Hepatocyte (in vitro differentiated cells): ENCODE data around the gene RTN4R. TPM values are rescaled to one million over a fixed set of nuclear protein-coding genes. Genes with fewer than 3 reads are reported as not detected.
"Not testable (repeated sequence)": the region's sequence is repeated elsewhere in the genome, so short reads cannot be mapped to it uniquely, and the experiment has no call there.

Source experiments
- DNase-seq: peaks from one replicate; pipeline ENCODE4 v3.0.0-alpha.2; 2016; ENCODE audit warnings: low spot score
- H2AFZ ChIP-seq: fragments of 200-600 bp; sonication (generic); 2 replicates; pipeline ENCODE4 v1.6.0; 2016; ENCODE audit warnings: antibody characterized with exemption, mild to moderate bottlenecking
- H3K27ac ChIP-seq: fragments of 200-600 bp; sonication (generic); 2 replicates; pipeline ENCODE4 v1.5.1; 2016; ENCODE audit warnings: mild to moderate bottlenecking
- H3K27me3 ChIP-seq: fragments of 200-600 bp; sonication (generic); 2 replicates; pipeline ENCODE4 v1.6.1; 2016
- H3K36me3 ChIP-seq: fragments of 200-600 bp; sonication (generic); replicated peaks from 2 replicates; pipeline ENCODE4 v1.5.1; 2016; ENCODE audit warnings: low read depth; ENCODE audit not compliant: insufficient read depth
- H3K4me1 ChIP-seq: fragments of 200-600 bp; sonication (generic); 2 replicates; pipeline ENCODE4 v1.5.1; 2016; ENCODE audit warnings: mild to moderate bottlenecking, moderate library complexity; ENCODE audit not compliant: insufficient read depth
- H3K4me2 ChIP-seq: fragments of 200-600 bp; sonication (generic); 2 replicates; pipeline ENCODE4 v1.6.0; 2016
- H3K4me3 ChIP-seq: fragments of 200-600 bp; sonication (generic); 2 replicates; pipeline ENCODE4 v1.5.1; 2016; ENCODE audit warnings: mild to moderate bottlenecking
- H3K79me2 ChIP-seq: fragments of 200-600 bp; sonication (generic); 2 replicates; pipeline ENCODE4 v1.6.0; 2017; ENCODE audit warnings: mild to moderate bottlenecking
- H3K9me2 ChIP-seq: fragments of 200-600 bp; sonication (generic); replicated peaks from 2 replicates; pipeline ENCODE4 v1.6.0; 2017; ENCODE audit warnings: mild to moderate bottlenecking; ENCODE audit not compliant: insufficient read depth
- H3K9me3 ChIP-seq: fragments of 200-600 bp; sonication (generic); 2 replicates; pipeline ENCODE4 v1.5.1; 2016; ENCODE audit warnings: low read depth, mild to moderate bottlenecking
- H4K20me1 ChIP-seq: fragments of 200-600 bp; sonication (generic); 2 replicates; pipeline ENCODE4 v1.6.0; 2016; ENCODE audit warnings: mild to moderate bottlenecking; ENCODE audit not compliant: insufficient read depth, poor library complexity, severe bottlenecking
- EZH2 ChIP-seq: fragments of 200-600 bp; sonication (generic); IDR thresholded peaks from 2 replicates; pipeline ENCODE4 v1.6.1; 2016; ENCODE audit warnings: antibody characterized with exemption, mild to moderate bottlenecking, borderline replicate concordance
- EZH2phosphoT487 ChIP-seq: fragments of 200-600 bp; sonication (generic); IDR thresholded peaks from one replicate; pipeline ENCODE4 v1.6.1; 2018; ENCODE audit warnings: antibody characterized with exemption, mild to moderate bottlenecking, low read depth, moderate library complexity; ENCODE audit not compliant: unreplicated experiment, severe bottlenecking
- WGBS: methylation state at CpG from one replicate; pipeline ENCODE4 v1.1.6; 2016; ENCODE audit warnings: low lambda C conversion rate; ENCODE audit errors: missing lambda C conversion rate; 5-methylcytosine and 5-hydroxymethylcytosine counted together
- polyA plus RNA-seq: library from polyadenylated mRNA; unstranded; fragments of >200 nt; fragmentation: Nextera tagmentation; extraction: Ambion mirVana; gene quantifications from 2 replicates; pipeline ENCODE4 v1.2.1, GENCODE V29; 2016
- total RNA-seq: library from RNA; depleted of rRNA; stranded (reverse); fragments of >200 nt; gene quantifications from 2 replicates; pipeline ENCODE4 v1.2.3, GENCODE V29; 2014
- TF ChIP-seq, protein P1 (sequence below): fragments of 200-600 bp; sonication (generic); IDR thresholded peaks from 2 replicates; pipeline ENCODE4 v1.5.1; 2016; ENCODE audit warnings: antibody characterized with exemption, mild to moderate bottlenecking; ENCODE audit not compliant: poor library complexity

Gene RTN4R
- total and polyA plus RNA-seq, 2 experiments from 2014 or later, result 7.9 to 16.9 TPM

DNA sequence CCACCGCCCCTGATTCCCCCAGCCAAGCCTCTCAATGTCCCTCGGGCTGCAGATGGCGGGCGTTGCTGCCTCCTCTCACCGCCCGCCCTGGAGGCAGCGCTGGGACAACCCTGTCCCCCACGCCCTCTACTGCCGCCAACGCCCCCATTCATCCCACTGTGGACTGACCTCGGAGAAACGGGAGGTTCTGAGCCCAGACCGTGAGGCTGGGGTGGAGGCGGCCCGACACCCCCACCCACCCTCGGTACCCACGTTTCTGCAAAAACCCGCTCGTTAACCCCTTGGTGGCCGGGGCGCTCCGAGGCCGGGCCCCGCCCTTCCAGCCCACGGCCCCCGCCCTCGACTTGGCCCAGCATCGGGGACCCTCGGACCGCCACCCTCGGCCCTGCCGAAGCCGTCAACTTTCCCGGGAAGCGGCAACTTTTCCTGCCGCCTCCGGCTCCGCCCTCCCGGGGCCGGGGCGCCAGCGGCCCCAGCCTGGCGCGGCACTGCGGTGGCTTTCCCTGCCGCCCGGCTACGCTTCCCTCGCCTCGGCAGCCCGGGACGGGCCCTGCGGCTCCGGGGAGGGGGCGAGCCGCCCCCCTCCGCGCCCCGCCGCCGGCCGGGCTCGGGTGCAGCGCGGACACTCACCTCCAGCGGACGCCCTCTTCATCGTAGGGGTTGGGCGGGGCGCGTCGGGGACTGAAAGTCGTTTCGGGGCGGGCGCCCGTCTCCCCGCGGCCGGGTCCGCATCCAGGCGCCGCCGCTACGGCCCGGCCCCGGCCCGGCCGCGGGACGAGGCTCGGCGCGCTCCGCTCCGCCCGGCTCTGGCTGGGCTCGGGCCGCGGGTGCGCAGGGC is 458 bp downstream of the RTN4R start:
- peaks cover 2% of the 10 kb centered on the region for H3K4me1 ChIP-seq
- peak overlapping the region; percentile 46 for H3K27ac ChIP-seq
- 2% methylated on average over 22 of the region's 101 CpGs for WGBS
- no peaks in the 10 kb centered on the region for H3K9me3 ChIP-seq
- no peak overlapping the region for H2AFZ ChIP-seq
- peak overlapping the region; percentile 82 for H3K4me2 ChIP-seq
- no peaks in the 10 kb centered on the region for H3K27me3 ChIP-seq
- H3K79me2 ChIP-seq, result no peaks in the 10 kb centered on the region
- no peak for DNase-seq
- peak overlapping the region; percentile 42 for H3K4me3 ChIP-seq
- H3K9me2 ChIP-seq, result no peaks in the 10 kb centered on the region
- no peaks in the 10 kb centered on the region for H4K20me1 ChIP-seq
- no peaks in the 10 kb centered on the region for H3K36me3 ChIP-seq
- TF ChIP-seq, protein P1, sequence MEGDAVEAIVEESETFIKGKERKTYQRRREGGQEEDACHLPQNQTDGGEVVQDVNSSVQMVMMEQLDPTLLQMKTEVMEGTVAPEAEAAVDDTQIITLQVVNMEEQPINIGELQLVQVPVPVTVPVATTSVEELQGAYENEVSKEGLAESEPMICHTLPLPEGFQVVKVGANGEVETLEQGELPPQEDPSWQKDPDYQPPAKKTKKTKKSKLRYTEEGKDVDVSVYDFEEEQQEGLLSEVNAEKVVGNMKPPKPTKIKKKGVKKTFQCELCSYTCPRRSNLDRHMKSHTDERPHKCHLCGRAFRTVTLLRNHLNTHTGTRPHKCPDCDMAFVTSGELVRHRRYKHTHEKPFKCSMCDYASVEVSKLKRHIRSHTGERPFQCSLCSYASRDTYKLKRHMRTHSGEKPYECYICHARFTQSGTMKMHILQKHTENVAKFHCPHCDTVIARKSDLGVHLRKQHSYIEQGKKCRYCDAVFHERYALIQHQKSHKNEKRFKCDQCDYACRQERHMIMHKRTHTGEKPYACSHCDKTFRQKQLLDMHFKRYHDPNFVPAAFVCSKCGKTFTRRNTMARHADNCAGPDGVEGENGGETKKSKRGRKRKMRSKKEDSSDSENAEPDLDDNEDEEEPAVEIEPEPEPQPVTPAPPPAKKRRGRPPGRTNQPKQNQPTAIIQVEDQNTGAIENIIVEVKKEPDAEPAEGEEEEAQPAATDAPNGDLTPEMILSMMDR, result no peak
- TF ChIP-seq EZH2 (no peak), EZH2phosphoT487 (no peak)

DNA sequence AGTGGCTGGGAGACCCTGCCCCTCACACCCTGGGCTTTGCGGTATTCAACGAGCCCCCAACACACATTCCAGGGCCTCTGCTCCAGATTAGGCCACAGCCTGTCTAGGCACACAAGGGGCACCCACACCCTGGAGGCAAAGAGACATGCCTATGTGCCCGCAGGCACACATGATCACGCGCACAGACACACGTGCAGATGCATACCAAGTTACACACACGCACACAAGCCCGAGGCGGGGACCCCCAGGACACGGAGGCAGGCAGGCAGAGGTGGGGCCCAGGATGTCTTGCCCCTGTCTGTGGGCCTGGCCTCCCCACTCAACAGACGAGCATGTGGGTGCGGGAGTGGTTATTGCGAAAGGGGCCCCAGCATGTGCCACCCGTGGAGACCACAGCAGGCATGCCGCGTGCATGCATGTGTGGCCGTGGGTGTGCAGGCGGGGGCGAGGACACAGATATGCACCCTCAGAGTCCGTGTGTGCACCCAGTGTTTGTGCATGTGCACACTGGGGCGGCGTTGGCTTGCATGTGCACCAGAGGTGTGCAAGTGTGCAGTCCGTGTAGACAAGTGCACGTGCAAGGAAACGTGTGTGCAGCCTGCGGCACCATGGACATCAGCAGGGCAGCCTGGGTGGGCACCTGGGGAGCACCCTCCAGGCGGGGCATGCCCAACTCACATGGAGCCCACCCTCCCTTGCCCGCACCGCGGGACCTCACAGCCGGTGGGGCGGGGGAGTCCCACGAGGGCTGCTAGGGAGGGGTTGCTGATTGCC is 1.3 kb downstream of the RTN4R start:
- not testable (repeated sequence) for DNase-seq, H2AFZ ChIP-seq, H4K20me1 ChIP-seq, H3K9me2 ChIP-seq, H3K27me3 ChIP-seq, H3K36me3 ChIP-seq, H3K9me3 ChIP-seq, H3K27ac ChIP-seq, H3K79me2 ChIP-seq, H3K4me1 ChIP-seq
- H3K4me3 ChIP-seq, result peak overlapping the region; percentile 42
- 83% methylated on average over 27 of the region's 33 CpGs for WGBS
- H3K4me2 ChIP-seq, result peak overlapping the region; percentile 82

DNA sequence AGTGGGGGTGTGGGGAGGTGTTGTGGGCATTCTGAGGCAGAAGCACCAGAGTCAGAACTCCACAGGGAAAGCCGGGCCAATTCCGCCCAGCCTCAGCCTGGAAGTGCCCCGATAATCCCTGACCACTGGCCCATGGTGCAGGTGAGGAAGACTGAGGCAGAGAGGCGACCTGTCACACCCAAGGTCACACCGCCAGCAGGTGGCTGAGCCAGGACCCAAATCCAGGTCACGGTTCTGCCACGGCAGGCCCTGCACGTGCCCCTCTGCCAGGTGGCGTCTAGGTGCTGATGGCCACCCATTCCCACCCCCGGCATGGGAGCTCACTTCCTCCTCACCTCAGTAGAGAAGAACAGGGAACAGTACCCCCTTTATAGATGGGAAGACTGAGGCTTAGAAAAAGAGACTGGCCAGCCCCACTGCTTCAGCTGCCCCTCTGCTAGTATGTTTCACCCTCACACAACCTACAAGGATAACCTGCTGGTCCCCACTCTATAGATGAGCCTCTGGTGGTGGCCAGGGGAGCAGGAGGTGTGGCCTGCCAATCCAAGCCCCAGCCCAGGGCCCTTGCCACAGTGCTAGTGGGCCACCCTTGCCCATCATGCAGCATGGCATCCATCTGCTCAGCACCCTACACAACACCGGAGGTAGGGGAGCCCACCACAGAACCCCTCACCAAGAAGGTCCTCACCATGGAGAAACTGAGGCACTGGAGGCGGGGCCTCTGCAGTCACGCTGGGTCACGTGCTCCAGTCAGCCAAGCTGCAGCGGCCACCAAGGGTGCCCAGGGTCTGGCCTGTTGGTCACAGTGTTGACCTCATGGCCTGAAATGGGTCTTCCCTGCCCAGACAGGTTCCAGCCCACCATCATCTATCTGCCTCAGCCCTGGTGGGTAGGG is 2.1 kb downstream of the RTN4R start:
- H3K9me2 ChIP-seq, H3K36me3 ChIP-seq, H4K20me1 ChIP-seq, H3K27ac ChIP-seq, H3K79me2 ChIP-seq, H3K4me1 ChIP-seq, DNase-seq, H3K9me3 ChIP-seq, H2AFZ ChIP-seq, H3K27me3 ChIP-seq, H3K4me3 ChIP-seq, H3K4me2 ChIP-seq: not testable (repeated sequence)
- WGBS, result 98% methylated on average over 10 of the region's 15 CpGs

DNA sequence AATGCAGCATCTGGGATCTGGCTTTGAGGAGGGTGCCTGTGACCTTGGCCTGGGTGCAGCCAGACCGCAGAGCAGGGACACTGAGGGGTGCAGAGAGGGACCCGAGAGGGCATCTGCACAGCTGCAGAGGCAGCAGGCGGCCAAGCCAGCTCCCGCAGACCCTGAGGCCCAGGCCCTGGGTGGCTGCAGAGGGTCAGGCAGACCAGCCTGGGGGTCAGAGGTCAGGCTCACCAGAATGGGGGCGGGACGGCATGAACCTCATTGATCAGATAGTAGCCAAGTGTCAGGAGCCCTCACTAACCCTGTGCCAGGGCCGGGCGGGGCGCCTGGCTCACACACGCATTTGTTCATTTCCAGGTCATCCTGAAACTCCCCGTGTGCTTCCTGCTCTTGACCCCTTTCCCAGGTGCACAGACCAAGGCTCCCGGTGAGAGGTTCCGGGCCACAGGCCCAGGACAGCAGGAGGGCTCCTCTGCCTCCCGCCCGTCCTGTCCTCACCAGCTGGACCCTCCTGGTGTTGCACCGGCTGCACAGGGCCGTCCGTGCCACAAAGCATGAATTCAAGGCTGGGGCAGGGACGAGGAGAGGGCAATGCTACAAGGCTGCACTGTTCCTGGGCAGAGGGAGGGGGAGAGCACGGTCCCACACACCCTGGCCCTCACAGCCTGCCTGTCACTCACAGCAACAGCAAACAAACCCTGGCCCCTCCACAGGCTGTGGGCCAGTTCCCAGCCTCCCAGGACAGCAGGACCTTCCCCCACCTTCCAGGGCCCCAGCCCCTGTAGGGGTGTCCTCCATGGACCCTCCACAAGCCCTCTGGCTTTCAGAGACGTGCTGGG is 3.3 kb downstream of the RTN4R start:
- 78% methylated on average over 21 of the region's 21 CpGs for WGBS
- Histone ChIP-seq H3K9me3 (no peaks in the 10 kb centered on the region), H3K27ac (no peak overlapping the region), H2AFZ (no peak overlapping the region), H3K79me2 (no peaks in the 10 kb centered on the region), H3K27me3 (no peaks in the 10 kb centered on the region), H3K36me3 (no peaks in the 10 kb centered on the region), H3K4me1 (peaks cover 2% of the 10 kb centered on the region), H4K20me1 (no peaks in the 10 kb centered on the region), H3K9me2 (no peaks in the 10 kb centered on the region), H3K4me2 (no peak overlapping the region), H3K4me3 (no peak overlapping the region)
- DNase-seq, result no peak
- TF ChIP-seq EZH2, result no peak
- TF ChIP-seq EZH2phosphoT487, result no peak
- TF ChIP-seq, protein P1, result no peak

DNA sequence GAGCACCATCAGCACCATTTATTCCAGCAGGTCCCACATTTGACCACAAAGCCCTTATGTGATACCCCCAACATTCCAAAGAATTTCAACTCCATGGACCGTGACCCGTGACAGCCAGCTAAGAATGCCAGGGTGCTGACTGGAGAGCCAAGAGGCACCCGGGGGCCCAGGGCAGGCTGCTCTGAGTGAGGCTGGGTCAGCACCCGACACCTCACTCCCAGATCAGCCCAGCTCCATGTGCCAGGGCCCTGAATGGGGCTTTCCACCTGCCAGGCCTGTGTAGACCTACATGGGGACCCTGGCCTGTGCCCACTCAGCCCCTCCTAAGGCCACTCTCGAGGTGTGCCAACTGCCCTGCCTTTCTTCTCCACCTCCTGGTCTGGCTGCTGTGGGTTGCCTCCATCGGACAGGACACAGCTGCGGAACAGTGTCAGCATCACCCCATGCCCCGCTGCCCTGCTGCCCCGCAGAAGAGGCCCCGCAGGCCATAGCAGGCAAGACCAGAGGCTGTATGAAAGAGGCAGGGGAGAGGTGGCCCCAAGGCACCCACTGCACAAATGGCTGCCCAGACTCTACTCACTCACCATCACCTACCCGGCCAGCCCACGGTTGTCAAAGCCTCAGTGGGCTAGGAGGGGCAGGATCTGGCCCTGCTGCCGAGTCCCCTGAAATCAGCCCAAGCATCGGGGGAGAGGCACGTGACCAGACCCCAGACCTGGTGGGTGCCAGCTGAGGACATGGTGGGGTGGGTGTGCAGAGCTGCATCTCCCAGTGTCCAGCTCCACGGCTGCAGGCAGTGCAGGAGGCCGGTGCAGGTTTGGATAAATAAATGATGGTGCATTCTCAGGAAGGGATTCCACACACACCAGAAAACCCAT is 4.5 kb downstream of the RTN4R start:
- H3K9me3 ChIP-seq, H2AFZ ChIP-seq, H3K4me2 ChIP-seq, H3K79me2 ChIP-seq, H3K4me3 ChIP-seq, H3K4me1 ChIP-seq, H4K20me1 ChIP-seq, H3K27ac ChIP-seq, H3K27me3 ChIP-seq, H3K9me2 ChIP-seq, H3K36me3 ChIP-seq, DNase-seq: not testable (repeated sequence)
- 95% methylated on average over 16 of the region's 17 CpGs for WGBS
